Tibial artery (tissue), 4 donors: ENCODE measurements around the gene TRIM34.

Source experiments
- DNase-seq, 2 donors: peaks; one replicate each; pipeline ENCODE4 v3.0.0-alpha.2; 2019
- H3K27ac ChIP-seq, 2 donors: fragments of 200-600 bp; sonication (generic) in 1 of 2; 1 replicate in 1 of 2; 2 replicates in 1 of 2; pipeline ENCODE4 v1.5.1; 2018 to 2019; ENCODE audit warnings: mild to moderate bottlenecking in 1 of 2
- H3K27me3 ChIP-seq, 2 donors: fragments of 200-600 bp; sonication (generic) in 1 of 2; one replicate each; pipeline versions ENCODE4 v1.5.1 to v1.6.0; 2016 to 2019
- H3K36me3 ChIP-seq, 3 donors: fragments of 200-600 bp; sonication (generic) in 2 of 3; one replicate each; pipeline ENCODE4 v1.5.1; 2016 to 2019; ENCODE audit warnings: mild to moderate bottlenecking in 2 of 3
- H3K4me1 ChIP-seq, 4 donors: fragments of 200-600 bp; sonication (generic) in 2 of 4; 1 replicate in 3 of 4; 2 replicates in 1 of 4; pipeline ENCODE4 v1.5.1; 2016 to 2019
- H3K4me3 ChIP-seq, 2 donors: fragments of 200-600 bp; sonication (generic) in 1 of 2; 1 replicate in 1 of 2; 2 replicates in 1 of 2; pipeline ENCODE4 v1.5.1; 2018 to 2019; ENCODE audit warnings: mild to moderate bottlenecking in 2 of 2
- H3K9me3 ChIP-seq, 3 donors: fragments of 200-600 bp; sonication (generic) in 1 of 3; one replicate each; pipeline ENCODE4 v1.5.1; 2016 to 2019
- intact Hi-C: fragments of 100-400 bp; cut with DNase I; formaldehyde crosslinking; loops from one replicate; pipeline ENCODE4 v1.15.0; 2023; ENCODE audit warnings: low total_unique reads
- TF ChIP-seq, protein P1 (sequence below), 2 experiments: fragments of 200-600 bp in 1 of 2; fragments of 450-650 bp in 1 of 2; IDR thresholded peaks; one replicate each; pipeline ENCODE4 v1.5.1; 2017 to 2019; ENCODE audit warnings: antibody characterized with exemption in 2 of 2, mild to moderate bottlenecking in 1 of 2, moderate library complexity in 1 of 2

TRIM34 gene

DNA sequence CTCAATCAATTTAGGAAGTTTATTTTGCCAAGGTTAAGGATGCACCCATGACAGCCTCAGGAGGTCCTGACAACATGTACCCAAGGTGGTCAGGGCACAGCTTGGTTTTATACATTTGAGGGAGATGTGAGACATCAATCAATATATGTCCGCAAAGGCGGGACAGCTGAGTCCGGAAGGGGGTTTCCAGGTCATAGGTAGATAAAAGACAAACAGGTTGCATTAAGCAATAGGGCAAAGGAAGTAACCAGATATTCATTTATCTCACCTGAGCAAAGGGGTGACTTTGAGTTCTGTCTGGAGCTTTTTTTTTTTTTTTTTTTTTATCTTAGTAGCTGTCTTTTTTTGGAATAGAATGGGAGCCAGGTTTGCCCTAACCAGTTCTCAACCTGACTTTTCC is 2.0 kb upstream of the TRIM34 start:
- Histone ChIP-seq H3K9me3 (no peaks in the 10 kb centered on the region), H3K4me1 (peaks cover 0 to 35% (median 20%) of the 10 kb centered on the region in 4 donors), H3K27me3 (no peaks in the 10 kb centered on the region), H3K4me3 (no peak overlapping the region), H3K27ac (no peak overlapping the region), H3K36me3 (no peaks in the 10 kb centered on the region)
- intact Hi-C loops: no loop called here
- TF ChIP-seq, protein P1, sequence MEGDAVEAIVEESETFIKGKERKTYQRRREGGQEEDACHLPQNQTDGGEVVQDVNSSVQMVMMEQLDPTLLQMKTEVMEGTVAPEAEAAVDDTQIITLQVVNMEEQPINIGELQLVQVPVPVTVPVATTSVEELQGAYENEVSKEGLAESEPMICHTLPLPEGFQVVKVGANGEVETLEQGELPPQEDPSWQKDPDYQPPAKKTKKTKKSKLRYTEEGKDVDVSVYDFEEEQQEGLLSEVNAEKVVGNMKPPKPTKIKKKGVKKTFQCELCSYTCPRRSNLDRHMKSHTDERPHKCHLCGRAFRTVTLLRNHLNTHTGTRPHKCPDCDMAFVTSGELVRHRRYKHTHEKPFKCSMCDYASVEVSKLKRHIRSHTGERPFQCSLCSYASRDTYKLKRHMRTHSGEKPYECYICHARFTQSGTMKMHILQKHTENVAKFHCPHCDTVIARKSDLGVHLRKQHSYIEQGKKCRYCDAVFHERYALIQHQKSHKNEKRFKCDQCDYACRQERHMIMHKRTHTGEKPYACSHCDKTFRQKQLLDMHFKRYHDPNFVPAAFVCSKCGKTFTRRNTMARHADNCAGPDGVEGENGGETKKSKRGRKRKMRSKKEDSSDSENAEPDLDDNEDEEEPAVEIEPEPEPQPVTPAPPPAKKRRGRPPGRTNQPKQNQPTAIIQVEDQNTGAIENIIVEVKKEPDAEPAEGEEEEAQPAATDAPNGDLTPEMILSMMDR (IDR thresholded peaks at IDR 0.05): no peak
- no peak for DNase-seq

DNA sequence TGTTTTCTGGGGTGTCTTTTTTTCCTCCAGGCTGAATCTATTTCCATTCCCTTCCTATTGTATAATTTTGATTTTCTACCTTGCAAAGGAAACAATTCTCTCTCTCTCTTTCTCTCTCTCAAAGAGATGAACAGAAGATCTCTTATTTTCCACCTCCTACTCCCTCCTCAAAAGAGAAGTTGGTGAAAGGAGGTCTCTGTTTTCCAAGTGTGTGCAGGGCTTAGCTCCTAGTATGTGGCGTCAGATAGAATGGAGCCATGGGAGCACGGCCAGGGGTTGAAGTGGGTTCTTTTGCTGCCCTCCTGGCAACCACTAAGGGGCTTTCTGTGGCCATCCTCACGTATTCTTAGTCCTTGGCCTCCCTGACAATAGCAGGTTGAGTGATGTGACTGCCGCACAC is 480 bp downstream of the TRIM34 start:
- no peaks in the 10 kb centered on the region for H3K27me3 ChIP-seq
- H3K4me1 ChIP-seq: peaks cover 0 to 34% (median 19%) of the 10 kb centered on the region in 4 donors
- H3K36me3 ChIP-seq: no peaks in the 10 kb centered on the region
- peak overlapping the region; percentile 53 to 55 for H3K4me3 ChIP-seq
- TF ChIP-seq, protein P1 (IDR thresholded peaks at IDR 0.05): no peak
- peak overlapping the region; percentile 61 to 65 for H3K27ac ChIP-seq
- intact Hi-C loops: no loop called here
- H3K9me3 ChIP-seq: no peaks in the 10 kb centered on the region
- no peak for DNase-seq

DNA sequence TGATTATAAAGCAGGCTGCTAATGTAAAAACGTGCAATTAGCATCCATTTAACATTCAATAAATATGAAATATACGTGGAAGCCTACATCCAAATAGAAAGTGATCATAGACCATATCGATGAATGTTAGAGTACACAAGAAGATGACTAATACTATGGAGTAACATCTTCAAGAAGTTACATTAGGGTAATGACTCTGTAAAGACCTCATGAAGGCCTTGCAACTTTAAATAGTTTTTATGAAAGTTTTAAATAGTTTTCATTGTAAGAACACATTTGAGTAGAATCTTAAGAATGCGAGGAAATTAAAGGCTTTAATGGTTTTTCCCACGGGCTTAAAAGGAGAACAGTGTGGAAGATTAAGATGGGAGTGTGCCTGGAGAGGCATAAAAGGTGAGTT is 1.4 kb downstream of the TRIM34 start:
- intact Hi-C loops: no loop called here
- H3K4me3 ChIP-seq: no peak overlapping the region
- DNase-seq: no peak
- TF ChIP-seq, protein P1 (IDR thresholded peaks at IDR 0.05): no peak
- no peaks in the 10 kb centered on the region for H3K27me3 ChIP-seq
- peaks cover 0 to 25% (median 12%) of the 10 kb centered on the region in 4 donors for H3K4me1 ChIP-seq
- no peaks in the 10 kb centered on the region for H3K36me3 ChIP-seq
- H3K27ac ChIP-seq: no peak overlapping the region
- no peaks in the 10 kb centered on the region for H3K9me3 ChIP-seq

DNA sequence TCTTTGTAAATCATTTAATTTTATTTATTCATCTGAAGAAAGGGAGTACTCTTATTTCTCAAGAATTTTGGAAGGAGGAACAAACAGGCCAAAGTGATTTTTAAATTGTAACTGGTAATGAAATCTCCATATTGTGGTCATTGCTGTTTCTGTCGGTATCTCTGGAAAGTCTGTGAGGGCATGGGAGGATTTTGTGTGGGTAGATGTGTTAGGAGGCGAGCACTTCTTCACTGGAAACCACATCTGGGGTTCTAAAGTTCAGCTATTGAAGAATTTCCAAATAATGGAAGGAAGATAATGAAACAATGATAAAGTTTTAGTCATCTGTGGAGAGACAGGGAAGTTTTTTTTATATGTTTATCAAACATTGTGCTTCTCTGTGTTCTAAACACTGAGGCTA is 6.6 kb downstream of the TRIM34 start:
- Histone ChIP-seq H3K4me1 (no peaks in the 10 kb centered on the region), H3K27ac (no peak overlapping the region), H3K4me3 (no peak overlapping the region), H3K36me3 (peaks cover 18 to 25% (median 22%) of the 10 kb centered on the region in 3 donors), H3K27me3 (no peaks in the 10 kb centered on the region), H3K9me3 (no peaks in the 10 kb centered on the region)
- intact Hi-C loops: no loop called here
- TF ChIP-seq, protein P1 (IDR thresholded peaks at IDR 0.05): no peak
- no peak for DNase-seq

DNA sequence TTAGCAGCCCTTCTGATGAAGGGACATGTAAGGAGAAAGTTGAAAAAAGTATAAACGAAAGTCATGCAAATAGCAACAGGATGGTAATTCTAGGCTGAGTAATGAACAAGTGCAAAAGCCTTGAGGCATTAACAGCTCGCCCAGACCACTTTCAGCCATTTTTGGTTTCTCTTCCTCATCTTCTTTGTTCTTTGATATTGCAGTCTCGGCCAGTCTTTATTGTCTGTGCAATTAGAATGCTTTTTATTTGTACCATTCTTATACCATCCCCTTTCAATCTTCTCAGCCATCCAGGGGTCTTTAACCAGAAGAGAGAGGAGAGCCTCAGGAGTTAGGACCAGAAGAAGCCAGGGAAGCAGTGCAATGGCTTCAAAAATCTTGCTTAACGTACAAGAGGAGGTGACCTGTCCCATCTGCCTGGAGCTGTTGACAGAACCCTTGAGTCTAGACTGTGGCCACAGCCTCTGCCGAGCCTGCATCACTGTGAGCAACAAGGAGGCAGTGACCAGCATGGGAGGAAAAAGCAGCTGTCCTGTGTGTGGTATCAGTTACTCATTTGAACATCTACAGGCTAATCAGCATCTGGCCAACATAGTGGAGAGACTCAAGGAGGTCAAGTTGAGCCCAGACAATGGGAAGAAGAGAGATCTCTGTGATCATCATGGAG is 7.3 kb downstream of the TRIM34 start:
- intact Hi-C loops: no loop called here

More for the DNA sequence above, 7.3 kb downstream of the TRIM34 start:
- no peak overlapping the region for H3K4me3 ChIP-seq
- no peaks in the 10 kb centered on the region for H3K4me1 ChIP-seq
- H3K36me3 ChIP-seq: peaks cover 19 to 25% (median 22%) of the 10 kb centered on the region in 3 donors
- no peaks in the 10 kb centered on the region for H3K9me3 ChIP-seq
- no peak for DNase-seq
- H3K27ac ChIP-seq: no peak overlapping the region
- TF ChIP-seq, protein P1 (IDR thresholded peaks at IDR 0.05): no peak
- no peaks in the 10 kb centered on the region for H3K27me3 ChIP-seq
